NB4 (cell line): ENCODE results near the gene HES6.
"Not testable (repeated sequence)": the region's sequence is repeated elsewhere in the genome, so short reads cannot be mapped to it uniquely, and the experiment has no call there.

ENCODE experiments used
- DNase-seq: peaks from one replicate; pipeline ENCODE4 v3.0.0; 2010; ENCODE audit warnings: low read depth
- H3K4me3 ChIP-seq: one replicate; pipeline ENCODE4 v1.5.1; 2011; ENCODE audit warnings: mild to moderate bottlenecking, low read depth, low read length, moderate library complexity
- CTCF ChIP-seq: IDR thresholded peaks from one replicate; pipeline ENCODE4 v1.5.1; 2012; ENCODE audit warnings: low read depth, low read length
- MYC ChIP-seq: IDR thresholded peaks from 2 replicates; pipeline ENCODE4 v1.6.1; 2011; ENCODE audit warnings: low read depth, low read length
- POLR2A ChIP-seq: IDR thresholded peaks from 2 replicates; pipeline ENCODE4 v1.6.1; 2011; ENCODE audit warnings: mild to moderate bottlenecking; ENCODE audit not compliant: insufficient read length; ENCODE audit errors: extremely low read depth
- TF ChIP-seq, protein P1 (sequence below): IDR thresholded peaks from 2 replicates; pipeline ENCODE4 v1.6.1; 2011; ENCODE audit warnings: low read depth, low read length

Gene HES6

DNA sequence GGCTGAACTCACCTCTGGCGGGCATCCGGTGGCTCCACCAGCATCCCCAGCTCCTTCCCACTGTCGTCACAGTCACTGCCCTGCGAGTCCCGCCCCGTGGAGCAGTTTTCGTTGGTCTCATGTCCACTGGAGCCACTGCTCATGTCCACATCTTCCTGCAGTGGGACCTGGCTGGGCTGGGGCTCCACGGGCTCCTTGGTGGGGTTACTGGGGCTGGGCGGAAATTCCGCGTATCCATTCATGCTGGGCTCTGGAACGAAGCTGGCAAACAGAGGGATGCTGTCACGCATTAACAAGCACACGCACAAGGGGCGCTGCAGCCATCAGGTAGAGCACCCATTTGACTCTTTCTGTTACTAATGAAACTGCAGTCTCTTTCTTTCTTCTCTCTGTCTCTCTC lies 37.9 kb upstream of the HES6 start:
- no peak for DNase-seq

GRCh38 chr2:238274152-238274865 lies 34.5 kb upstream of the HES6 start:
- no peak for TF ChIP-seq MYC
- no peak for TF ChIP-seq CTCF
- TF ChIP-seq, protein P1, sequence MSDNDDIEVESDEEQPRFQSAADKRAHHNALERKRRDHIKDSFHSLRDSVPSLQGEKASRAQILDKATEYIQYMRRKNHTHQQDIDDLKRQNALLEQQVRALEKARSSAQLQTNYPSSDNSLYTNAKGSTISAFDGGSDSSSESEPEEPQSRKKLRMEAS = no peak
- no peak for TF ChIP-seq POLR2A
- no peak for DNase-seq
- H3K4me3 ChIP-seq = no peak overlapping the region

More for the DNA sequence above, 37.9 kb upstream of the HES6 start:
- no peak overlapping the region for H3K4me3 ChIP-seq
- TF ChIP-seq POLR2A = no peak
- TF ChIP-seq, protein P1 = no peak
- TF ChIP-seq CTCF = no peak
- no peak for TF ChIP-seq MYC

DNA sequence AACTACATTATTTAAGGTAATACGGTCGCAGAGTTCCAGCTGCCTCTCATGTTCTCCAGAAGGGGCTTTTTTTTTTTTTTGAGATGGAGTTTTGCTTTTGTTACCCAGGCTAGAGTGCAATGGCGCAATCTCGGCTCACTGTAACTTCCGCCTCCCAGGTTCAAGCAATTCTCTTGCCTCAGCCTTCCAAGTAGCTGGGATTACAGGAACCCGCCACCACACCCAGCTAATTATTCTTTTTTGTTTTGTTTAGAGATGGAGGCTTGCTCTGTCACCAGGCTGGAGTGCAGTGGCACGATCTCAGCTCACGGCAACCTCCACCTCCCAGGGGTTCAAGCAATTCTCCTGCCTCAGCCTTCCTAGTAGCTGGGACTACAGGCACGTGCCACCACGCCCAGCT lies 33.6 kb upstream of the HES6 start:
- not testable (repeated sequence) for H3K4me3 ChIP-seq, DNase-seq

GRCh38 chr2:238272156-238272555 lies 32.3 kb upstream of the HES6 start:
- H3K4me3 ChIP-seq = no peak overlapping the region
- TF ChIP-seq MYC (no peak), POLR2A (no peak), CTCF (no peak)
- TF ChIP-seq, protein P1 = no peak
- DNase-seq = no peak

GRCh38 chr2:238271686-238272085 lies 31.8 kb upstream of the HES6 start:
- not testable (repeated sequence) for DNase-seq, H3K4me3 ChIP-seq

DNA sequence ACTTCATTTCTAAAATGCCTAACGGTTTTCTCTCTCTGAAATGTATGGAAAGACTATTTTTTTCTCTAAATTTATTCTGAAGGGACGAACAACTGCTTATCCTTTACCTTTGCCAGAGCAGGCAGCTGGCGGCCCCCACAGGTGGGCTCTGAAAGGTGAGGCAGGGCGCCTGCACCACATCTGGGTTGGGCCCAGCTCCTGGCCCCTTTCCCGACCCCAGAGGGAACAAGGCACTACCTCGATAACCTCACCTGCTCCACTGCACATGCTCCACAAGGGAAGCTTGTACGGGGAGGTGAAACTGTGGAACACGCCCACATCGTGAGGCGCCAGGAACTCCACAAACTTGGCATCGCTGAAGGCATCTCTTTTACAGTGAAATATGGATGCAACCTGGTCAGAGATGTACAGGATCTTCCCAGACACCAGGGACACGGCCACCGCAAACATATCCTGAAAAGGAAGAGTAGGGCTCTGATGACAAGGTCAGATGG lies 31.3 kb upstream of the HES6 start:
- H3K4me3 ChIP-seq = no peak overlapping the region
- no peak for DNase-seq
- TF ChIP-seq POLR2A (no peak), CTCF (no peak), MYC (no peak)
- TF ChIP-seq, protein P1 = no peak

DNA sequence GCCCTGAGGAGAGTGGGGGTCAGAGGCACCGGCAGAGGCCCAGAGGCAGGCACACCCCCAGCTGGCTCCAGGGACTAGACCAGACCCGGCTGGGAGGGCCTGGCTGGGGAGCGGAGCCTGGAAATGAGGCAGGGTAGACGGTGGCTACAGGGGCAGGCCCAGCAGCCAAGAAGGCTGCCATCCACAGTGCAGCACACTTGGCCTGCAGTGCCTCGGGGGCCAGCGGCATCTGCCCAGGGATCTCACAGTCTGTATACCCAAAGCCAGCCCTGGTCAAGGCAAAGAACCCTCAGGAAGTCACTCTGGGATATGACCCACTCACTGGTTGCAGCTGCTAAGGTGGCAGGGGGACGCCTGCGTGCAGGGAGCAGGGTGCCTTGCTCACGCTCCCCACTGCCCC lies 30.8 kb upstream of the HES6 start:
- no peak overlapping the region for H3K4me3 ChIP-seq
- TF ChIP-seq, protein P1 = no peak
- TF ChIP-seq CTCF (no peak), MYC (no peak), POLR2A (no peak)
- DNase-seq = no peak
